ENCODE measurements around the gene KLRF2.
"Not testable (repeated sequence)": the region's sequence is repeated elsewhere in the genome, so short reads cannot be mapped to it uniquely, and the experiment has no call there.

Gene KLRF2

DNA sequence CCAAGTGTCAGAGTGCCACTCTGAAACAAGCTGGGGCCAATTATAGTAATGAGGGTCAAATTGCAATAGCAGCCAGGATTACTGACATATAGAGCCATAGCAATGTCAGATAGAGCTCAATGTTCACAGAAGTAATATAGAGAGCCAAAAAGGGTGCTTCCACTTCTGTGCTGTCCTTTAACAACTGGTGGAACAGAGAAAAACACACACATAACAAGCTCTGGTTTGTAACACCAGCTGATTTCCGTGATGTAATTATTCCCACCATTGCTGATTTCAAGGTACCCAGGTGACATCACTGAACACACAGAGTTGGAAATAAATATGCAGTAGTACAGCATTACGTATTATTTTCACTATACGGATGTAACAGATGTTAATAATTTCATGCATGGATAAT lies 9.1 kb upstream of the KLRF2 start:
- ChIA-PET CTCF (no interaction called here), POLR2A (no interaction called here)
- Histone ChIP-seq H3K9me3 (ENCODE audit: control insufficient read depth, insufficient read depth, low read depth, low read length) (no peaks in the 10 kb centered on the region), H3K27ac (ENCODE audit: extremely low read depth, low read depth, low read length) (no peak overlapping the region), H3K4me1 (ENCODE audit: control insufficient read depth, insufficient read depth, low read length) (no peaks in the 10 kb centered on the region), H3K36me3 (ENCODE audit: control insufficient read depth in 2 of 2, insufficient read depth in 1 of 2, low read length in 2 of 2) (no peaks in the 10 kb centered on the region), H3K4me3 (ENCODE audit: low read depth, low read length) (no peak overlapping the region)
- TF ChIP-seq OSR2 (tag by site-specific recombination; IDR thresholded peaks at IDR 0.05) (no peak), ZNF777 (tag by site-specific recombination; IDR thresholded peaks at IDR 0.05; ENCODE audit: borderline replicate concordance) (no peak), SETDB1 (IDR thresholded peaks at IDR 0.05; ENCODE audit: insufficient read length, low read length) (no peak), ZNF529 (tag by site-specific recombination; IDR thresholded peaks at IDR 0.05; ENCODE audit: insufficient replicate concordance) (no peak), ZNF292 (tag by site-specific recombination; IDR thresholded peaks at IDR 0.05; ENCODE audit: borderline replicate concordance, low read depth) (no peak), GLIS2 (tag by site-specific recombination; IDR thresholded peaks at IDR 0.05) (no peak), ZNF549 (tag by site-specific recombination; IDR thresholded peaks at IDR 0.05) (no peak), ZNF214 (tag by site-specific recombination; IDR thresholded peaks at IDR 0.05; ENCODE audit: borderline replicate concordance) (no peak), SP7 (tag by site-specific recombination; IDR thresholded peaks at IDR 0.05) (no peak)

GRCh38 chr12:9872742-9873141 lies 8.5 kb upstream of the KLRF2 start:
- Histone ChIP-seq H3K4me3 (ENCODE audit: low read depth, low read length) (no peak overlapping the region), H3K4me1 (ENCODE audit: control insufficient read depth, insufficient read depth, low read length) (no peaks in the 10 kb centered on the region), H3K9me3 (ENCODE audit: control insufficient read depth, insufficient read depth, low read depth, low read length) (no peaks in the 10 kb centered on the region), H3K36me3 (ENCODE audit: control insufficient read depth in 2 of 2, insufficient read depth in 1 of 2, low read length in 2 of 2) (no peaks in the 10 kb centered on the region), H3K27ac (ENCODE audit: extremely low read depth, low read depth, low read length) (no peak overlapping the region)
- ChIA-PET POLR2A (no interaction called here), CTCF (no interaction called here)
- no peak for TF ChIP-seq ZNF768 (tag by site-specific recombination; IDR thresholded peaks at IDR 0.05)
- no peak for TF ChIP-seq GFI1B (tag by site-specific recombination; IDR thresholded peaks at IDR 0.05)
- no peak for TF ChIP-seq GLIS2 (tag by site-specific recombination; IDR thresholded peaks at IDR 0.05)
- no peak for TF ChIP-seq ZNF274 (IDR thresholded peaks at IDR 0.05; ENCODE audit: low read length)
- no peak for TF ChIP-seq ZNF274 (tag by site-specific recombination; IDR thresholded peaks at IDR 0.05; ENCODE audit: borderline replicate concordance)
- no peak for TF ChIP-seq ZNF133 (tag by site-specific recombination; IDR thresholded peaks at IDR 0.05)
- no peak for TF ChIP-seq ZSCAN16 (tag by site-specific recombination; IDR thresholded peaks at IDR 0.05)
- TF ChIP-seq ZNF146 (tag by site-specific recombination; IDR thresholded peaks at IDR 0.05), result no peak
- TF ChIP-seq ZNF341 (tag by site-specific recombination; IDR thresholded peaks at IDR 0.05; ENCODE audit: low read depth), result no peak
- TF ChIP-seq ZNF114 (tag by site-specific recombination; IDR thresholded peaks at IDR 0.05), result no peak
- TF ChIP-seq ZNF544 (tag by site-specific recombination; IDR thresholded peaks at IDR 0.05), result no peak
- no peak for TF ChIP-seq ZNF596 (tag by site-specific recombination; IDR thresholded peaks at IDR 0.05)
- TF ChIP-seq, protein P1, sequence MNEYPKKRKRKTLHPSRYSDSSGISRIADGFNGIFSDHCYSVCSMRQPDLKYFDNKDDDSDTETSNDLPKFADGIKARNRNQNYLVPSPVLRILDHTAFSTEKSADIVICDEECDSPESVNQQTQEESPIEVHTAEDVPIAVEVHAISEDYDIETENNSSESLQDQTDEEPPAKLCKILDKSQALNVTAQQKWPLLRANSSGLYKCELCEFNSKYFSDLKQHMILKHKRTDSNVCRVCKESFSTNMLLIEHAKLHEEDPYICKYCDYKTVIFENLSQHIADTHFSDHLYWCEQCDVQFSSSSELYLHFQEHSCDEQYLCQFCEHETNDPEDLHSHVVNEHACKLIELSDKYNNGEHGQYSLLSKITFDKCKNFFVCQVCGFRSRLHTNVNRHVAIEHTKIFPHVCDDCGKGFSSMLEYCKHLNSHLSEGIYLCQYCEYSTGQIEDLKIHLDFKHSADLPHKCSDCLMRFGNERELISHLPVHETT (tag by site-specific recombination; IDR thresholded peaks at IDR 0.05), result no peak

- H3K4me3 ChIP-seq (ENCODE audit: low read depth, low read length); H3K27ac ChIP-seq (ENCODE audit: extremely low read depth, low read depth, low read length); H3K9me3 ChIP-seq (ENCODE audit: control insufficient read depth, insufficient read depth, low read depth, low read length); H3K4me1 ChIP-seq (ENCODE audit: control insufficient read depth, insufficient read depth, low read length); H3K36me3 ChIP-seq (ENCODE audit: control insufficient read depth in 2 of 2, insufficient read depth in 1 of 2, low read length in 2 of 2); POLR2A ChIA-PET: not testable (repeated sequence)
- CTCF ChIA-PET, result interaction anchor here (0.7 kb wide), 1 partner anchor 125 kb away, joined by 4 read pairs; no protein-coding TSS in a partner anchor
Observed at GRCh38 chr12:9876120-9876519, 5.2 kb upstream of the KLRF2 start.

Measured in HEK293 (cell line).